Loucy (cell line): ENCODE results near the gene ERCC6L2.

Experiments used
- CTCF ChIP-seq: fragments of 200-600 bp; sonication (generic); conservative IDR thresholded peaks from 2 replicates; pipeline ENCODE4 v1.5.1; 2014; ENCODE audit warnings: mild to moderate bottlenecking, antibody characterized with exemption, low read length
- EZH2phosphoT487 ChIP-seq: fragments of 200-600 bp; IDR thresholded peaks from 2 replicates; pipeline ENCODE4 v1.6.1; 2018; ENCODE audit warnings: antibody characterized with exemption, mild to moderate bottlenecking, moderate library complexity, borderline replicate concordance

GRCh38 chr9:95910023-95910707 lies 34.7 kb downstream of the ERCC6L2 start:
- no peak for TF ChIP-seq CTCF
- TF ChIP-seq EZH2phosphoT487, result no peak
